Natural killer cell treated with Interleukin-12 subunit alpha and Interleukin-12 subunit beta and Interleukin-15 and Interleukin-18, amount 100 ng/mL, for 72 hours (primary cell): ENCODE data around the gene COL21A1. TPM values are rescaled to one million over a fixed set of nuclear protein-coding genes. Genes with fewer than 3 reads are reported as not detected.
"Not testable (repeated sequence)": the region's sequence is repeated elsewhere in the genome, so short reads cannot be mapped to it uniquely, and the experiment has no call there.

ENCODE experiments used
- ATAC-seq, 2 donors: fragments of 150-1000 bp; cut with Tn5 transposase in 1 of 2; sonication (Bioruptor Pico), chemical (Tn5 transposase) in 1 of 2; 2 replicates each; pipeline ENCODE4 v1.10.0; 2021
- DNase-seq: peaks from one replicate; pipeline ENCODE4 v3.0.0; 2022; ENCODE audit warnings: low spot score
- H3K27ac Mint-ChIP-seq, 2 donors: 1 replicate in 1 of 2; 2 replicates in 1 of 2; pipeline ENCODE4 v1.8.0; 2022; ENCODE audit warnings: mixed read lengths in 2 of 2, mild to moderate bottlenecking in 1 of 2, moderate library complexity in 1 of 2
- H3K27me3 Mint-ChIP-seq, 2 donors: 1 replicate in 1 of 2; 2 replicates in 1 of 2; pipeline ENCODE4 v1.8.0; 2022; ENCODE audit warnings: mixed read lengths in 2 of 2
- H3K36me3 Mint-ChIP-seq: one replicate; pipeline ENCODE4 v1.8.0; 2022; ENCODE audit warnings: mixed read lengths
- H3K4me1 Mint-ChIP-seq, 2 donors: 1 replicate in 1 of 2; 2 replicates in 1 of 2; pipeline ENCODE4 v1.8.0; 2022; ENCODE audit warnings: low read depth in 2 of 2, mixed read lengths in 2 of 2, mild to moderate bottlenecking in 1 of 2
- H3K4me3 Mint-ChIP-seq: one replicate; pipeline ENCODE4 v1.8.0; 2022; ENCODE audit warnings: mixed read lengths
- H3K9me3 Mint-ChIP-seq: 2 replicates; pipeline ENCODE4 v1.8.0; 2022; ENCODE audit warnings: mixed read lengths
- total RNA-seq, 2 donors: library from RNA; stranded (reverse); gene quantifications; one replicate each; pipeline ENCODE4 v1.2.3, GENCODE V29; 2022

COL21A1 gene
- total RNA-seq, 2 donors from 2014 or later = not detected

DNA sequence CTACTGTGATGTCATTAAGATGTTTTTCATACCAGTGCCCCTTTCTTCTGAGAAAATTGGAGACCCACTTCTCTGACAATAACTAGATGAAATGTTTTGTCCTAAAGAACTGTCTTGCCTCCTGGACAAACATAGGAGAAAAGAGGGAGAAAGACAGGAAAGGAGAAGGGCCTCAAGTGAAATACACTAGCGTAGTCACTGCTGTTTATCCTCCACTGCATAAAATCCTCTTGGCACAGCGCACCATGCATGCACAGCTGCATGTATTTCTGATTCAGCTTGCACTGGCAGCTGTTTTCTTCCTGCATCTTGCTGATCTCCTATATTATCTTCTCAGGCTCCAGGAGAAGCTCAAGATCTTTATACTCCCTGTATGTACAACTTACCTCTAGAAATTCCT lies 214.0 kb downstream of the COL21A1 start:
- Mint-ChIP-seq H3K27me3 (no peaks in the 10 kb centered on the region), H3K36me3 (peaks cover 5% of the 10 kb centered on the region), H3K9me3 (peaks cover 13% of the 10 kb centered on the region), H3K4me3 (no peak overlapping the region), H3K4me1 (no peaks in the 10 kb centered on the region), H3K27ac (no peak overlapping the region)
- no peak for ATAC-seq
- DNase-seq = no peak

DNA sequence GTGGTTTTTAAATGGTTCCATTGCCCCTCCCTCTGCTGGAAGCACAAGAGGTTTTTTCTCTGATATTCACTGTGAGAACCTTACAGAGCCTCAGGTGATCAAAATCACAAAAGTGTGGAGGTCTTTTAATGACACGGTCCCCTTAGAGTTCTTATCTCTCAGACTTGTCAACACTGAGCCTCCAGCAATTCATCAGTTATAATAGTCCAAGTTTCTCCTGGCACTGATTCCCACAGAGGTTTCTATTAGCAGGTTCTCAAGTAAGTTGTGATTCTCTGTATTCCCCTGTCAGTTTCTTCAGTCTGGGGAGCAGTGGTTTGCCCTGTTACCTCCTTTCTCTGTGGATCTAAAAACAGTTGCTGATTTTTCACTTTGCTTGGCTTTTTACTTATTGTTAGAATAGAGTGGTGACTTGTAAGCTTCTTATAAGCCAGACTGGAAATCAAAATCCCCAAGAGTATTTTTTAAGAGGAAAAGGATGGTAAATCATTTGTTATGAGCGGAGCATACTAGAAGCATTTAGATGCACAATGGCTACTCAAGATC lies 214.6 kb downstream of the COL21A1 start:
- ATAC-seq (no peak), DNase-seq (no peak)
- no peaks in the 10 kb centered on the region for H3K27me3 Mint-ChIP-seq
- peaks cover 9% of the 10 kb centered on the region for H3K9me3 Mint-ChIP-seq
- no peaks in the 10 kb centered on the region for H3K4me1 Mint-ChIP-seq
- H3K36me3 Mint-ChIP-seq = no peaks in the 10 kb centered on the region
- H3K27ac Mint-ChIP-seq = no peak overlapping the region
- no peak overlapping the region for H3K4me3 Mint-ChIP-seq

DNA sequence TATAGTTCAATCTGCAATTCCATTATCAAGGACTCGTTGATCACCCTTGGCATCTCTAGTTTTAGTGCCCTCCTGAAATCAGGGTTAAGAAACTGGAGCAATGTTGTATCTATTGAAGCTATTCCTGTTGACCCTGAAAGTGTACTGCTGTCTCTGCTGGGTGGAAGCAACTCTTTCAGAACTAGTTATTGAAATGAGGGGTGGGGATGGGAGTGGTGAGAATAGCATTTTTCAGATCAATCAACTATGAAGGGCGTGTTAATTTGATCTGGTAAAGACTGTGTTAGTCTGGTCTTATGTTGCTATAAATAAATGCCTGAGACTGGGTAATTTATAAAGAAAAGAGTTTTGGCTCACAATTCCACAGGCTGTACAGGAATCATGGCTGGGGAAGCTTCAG lies 219.5 kb downstream of the COL21A1 start:
- ATAC-seq = no peak
- no peaks in the 10 kb centered on the region for H3K27me3 Mint-ChIP-seq

GRCh38 chr6:56026455-56027180 lies 220.8 kb downstream of the COL21A1 start:
- Mint-ChIP-seq H3K4me3 (no peak overlapping the region), H3K9me3 (peaks cover 6% of the 10 kb centered on the region), H3K27me3 (no peaks in the 10 kb centered on the region), H3K27ac (no peak overlapping the region), H3K36me3 (no peaks in the 10 kb centered on the region), H3K4me1 (no peaks in the 10 kb centered on the region)
- DNase-seq = no peak
- ATAC-seq = no peak

More for the DNA sequence above, 219.5 kb downstream of the COL21A1 start:
- Mint-ChIP-seq H3K4me1 (no peaks in the 10 kb centered on the region), H3K4me3 (no peak overlapping the region), H3K27ac (no peak overlapping the region), H3K9me3 (peaks cover 9% of the 10 kb centered on the region), H3K36me3 (no peaks in the 10 kb centered on the region)
- no peak for DNase-seq

- Mint-ChIP-seq H3K36me3 (no peaks in the 10 kb centered on the region), H3K27ac (no peak overlapping the region), H3K9me3 (peaks cover 3% of the 10 kb centered on the region), H3K4me3 (no peak overlapping the region), H3K4me1 (no peaks in the 10 kb centered on the region), H3K27me3 (no peaks in the 10 kb centered on the region)
- no peak for ATAC-seq
- DNase-seq = no peak
Measured at GRCh38 chr6:56025795-56026194, 221.6 kb downstream of the COL21A1 start.

GRCh38 chr6:56024931-56025330 lies 222.4 kb downstream of the COL21A1 start:
- Mint-ChIP-seq H3K9me3 (peaks cover 3% of the 10 kb centered on the region), H3K36me3 (no peaks in the 10 kb centered on the region), H3K4me3 (no peak overlapping the region), H3K4me1 (no peaks in the 10 kb centered on the region), H3K27ac (no peak overlapping the region), H3K27me3 (no peaks in the 10 kb centered on the region)
- ATAC-seq (no peak), DNase-seq (no peak)

- no peak overlapping the region for H3K4me3 Mint-ChIP-seq
- no peaks in the 10 kb centered on the region for H3K27me3 Mint-ChIP-seq
- peaks cover 3% of the 10 kb centered on the region for H3K9me3 Mint-ChIP-seq
- H3K36me3 Mint-ChIP-seq = no peaks in the 10 kb centered on the region
- H3K4me1 Mint-ChIP-seq = no peaks in the 10 kb centered on the region
- ATAC-seq (no peak), DNase-seq (no peak)
- no peak overlapping the region for H3K27ac Mint-ChIP-seq
Measured at GRCh38 chr6:56023829-56024228, 223.6 kb downstream of the COL21A1 start.

DNA sequence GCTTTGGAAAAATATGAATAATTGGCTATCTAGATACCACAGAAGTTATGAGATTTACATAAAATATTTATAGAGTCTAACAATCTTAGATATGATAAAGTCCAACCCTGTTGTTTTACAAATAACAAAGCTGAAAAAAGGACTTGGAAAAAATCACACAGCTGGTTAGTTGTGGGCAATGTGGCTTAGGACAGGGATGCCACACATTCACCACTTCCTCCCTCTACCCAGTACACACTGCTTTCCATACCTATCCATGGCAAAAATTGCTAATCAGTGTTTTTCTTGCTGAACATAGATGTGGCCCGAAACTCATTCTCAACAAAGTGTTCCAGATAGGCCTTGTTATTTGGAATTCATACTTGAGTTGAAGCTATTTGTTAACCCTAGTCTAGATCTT lies 224.7 kb downstream of the COL21A1 start:
- Mint-ChIP-seq H3K27ac (no peak overlapping the region), H3K4me1 (no peaks in the 10 kb centered on the region), H3K36me3 (no peaks in the 10 kb centered on the region), H3K9me3 (peaks cover 3% of the 10 kb centered on the region), H3K4me3 (no peak overlapping the region), H3K27me3 (no peaks in the 10 kb centered on the region)
- ATAC-seq (no peak), DNase-seq (no peak)

DNA sequence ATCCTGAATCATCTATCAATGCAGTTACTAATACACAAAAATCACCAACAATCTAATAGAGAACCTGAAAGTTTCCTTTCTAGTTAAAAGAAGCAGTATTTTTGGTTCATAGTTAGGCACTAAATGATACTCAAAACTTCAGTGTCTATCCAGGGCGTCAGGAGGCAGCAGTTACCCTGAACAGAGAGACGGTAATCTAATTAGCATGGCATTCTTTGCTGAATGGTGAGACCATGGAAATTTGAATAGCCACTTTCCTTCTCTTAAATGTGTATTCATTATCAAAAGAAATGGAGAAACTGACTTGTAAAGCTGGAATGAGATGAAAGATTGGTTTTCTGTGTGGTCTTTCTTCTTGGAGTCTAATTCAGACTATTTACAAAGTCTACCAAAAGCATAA lies 225.4 kb downstream of the COL21A1 start:
- Mint-ChIP-seq H3K4me3 (no peak overlapping the region), H3K27me3 (no peaks in the 10 kb centered on the region), H3K4me1 (no peaks in the 10 kb centered on the region), H3K9me3 (peaks cover 1% of the 10 kb centered on the region), H3K36me3 (no peaks in the 10 kb centered on the region), H3K27ac (no peak overlapping the region)
- DNase-seq (no peak), ATAC-seq (no peak)

DNA sequence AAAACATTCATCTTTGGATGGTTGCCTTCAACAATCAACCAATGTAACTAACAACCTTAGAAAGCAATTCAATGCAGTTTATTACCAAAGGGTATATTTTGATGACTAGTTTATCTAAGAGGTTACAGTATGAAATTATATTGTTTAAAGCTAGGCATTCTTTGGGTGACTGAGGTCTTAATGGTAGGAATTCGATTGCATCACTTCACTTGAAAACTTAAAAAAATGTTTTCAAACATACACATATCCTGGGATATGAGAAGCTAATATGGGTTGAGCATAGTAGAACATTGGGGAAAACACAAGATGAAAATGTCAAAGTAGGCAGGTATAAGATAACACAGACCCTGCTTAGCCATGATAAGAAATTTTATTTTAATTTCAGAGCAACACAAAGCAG lies 227.4 kb downstream of the COL21A1 start:
- Mint-ChIP-seq H3K4me1 (no peaks in the 10 kb centered on the region), H3K27ac (no peak overlapping the region), H3K9me3 (peaks cover 6% of the 10 kb centered on the region), H3K4me3 (no peak overlapping the region), H3K27me3 (no peaks in the 10 kb centered on the region), H3K36me3 (peaks cover 3% of the 10 kb centered on the region)
- ATAC-seq (no peak), DNase-seq (no peak)

DNA sequence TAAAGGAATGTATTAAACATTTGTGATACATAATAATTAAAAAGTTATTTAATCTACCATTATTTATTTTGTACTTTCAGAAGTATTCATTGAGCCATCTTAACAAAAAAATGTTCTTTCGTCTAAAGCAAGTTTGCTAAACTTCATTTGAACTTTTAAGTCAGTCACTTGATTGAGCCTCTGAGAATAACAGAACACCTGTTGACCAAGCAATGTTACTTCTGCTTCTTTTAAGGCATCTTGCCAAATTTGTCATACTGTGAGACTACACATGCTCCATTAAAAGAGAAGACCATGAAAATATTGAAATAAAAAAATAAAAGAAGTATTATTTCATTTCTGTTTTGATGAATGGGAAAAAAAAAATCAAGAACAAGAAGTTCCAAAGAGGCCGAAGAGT lies 230.2 kb downstream of the COL21A1 start:
- DNase-seq (no peak), ATAC-seq (no peak)
- Mint-ChIP-seq H3K36me3 (peaks cover 5% of the 10 kb centered on the region), H3K4me1 (no peaks in the 10 kb centered on the region), H3K9me3 (peaks cover 10% of the 10 kb centered on the region), H3K27me3 (no peaks in the 10 kb centered on the region), H3K4me3 (no peak overlapping the region), H3K27ac (no peak overlapping the region)

DNA sequence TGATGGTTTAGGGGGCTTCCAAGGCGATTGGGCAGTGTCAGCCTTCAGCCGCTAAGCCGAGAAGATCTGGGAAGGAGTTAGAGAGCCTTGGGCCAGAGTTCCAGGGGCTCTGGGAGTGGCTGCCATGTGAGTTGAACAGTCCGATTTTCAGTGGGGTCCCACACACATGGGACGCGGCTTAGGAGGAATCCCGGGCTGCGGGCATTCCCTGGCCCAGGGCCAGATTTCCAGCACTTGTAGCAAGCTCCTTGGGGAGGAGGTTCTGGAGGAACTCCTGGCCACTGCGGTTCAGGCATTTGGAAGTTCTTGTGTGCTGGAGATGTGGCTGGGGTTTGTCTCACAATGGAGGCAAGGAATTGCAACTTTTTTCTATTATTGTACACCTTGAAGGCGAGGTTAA lies 233.3 kb downstream of the COL21A1 start:
- not testable (repeated sequence) for H3K27ac Mint-ChIP-seq, DNase-seq, H3K4me1 Mint-ChIP-seq, ATAC-seq, H3K27me3 Mint-ChIP-seq, H3K36me3 Mint-ChIP-seq, H3K4me3 Mint-ChIP-seq, H3K9me3 Mint-ChIP-seq

DNA sequence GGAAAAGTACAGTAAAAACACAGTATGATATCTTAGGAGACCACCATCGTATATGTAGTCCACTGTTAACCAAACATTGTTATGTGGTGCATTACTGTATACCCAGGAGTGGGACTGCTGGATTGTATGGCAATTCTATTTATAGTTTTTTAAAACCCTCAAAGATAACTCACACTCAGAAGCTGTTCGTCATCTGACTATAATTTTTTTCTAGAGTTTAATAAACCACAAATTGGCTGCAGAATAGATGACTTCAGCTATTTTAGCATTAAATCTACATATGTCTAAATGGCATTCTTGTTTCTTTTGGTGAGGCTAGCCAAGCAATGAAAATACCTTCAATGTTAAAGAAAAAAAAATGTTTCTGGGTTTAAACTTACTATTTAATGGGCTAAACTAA lies 237.7 kb downstream of the COL21A1 start:
- no peak for DNase-seq
- Mint-ChIP-seq H3K4me1 (no peaks in the 10 kb centered on the region), H3K27me3 (no peaks in the 10 kb centered on the region), H3K27ac (no peak overlapping the region), H3K36me3 (no peaks in the 10 kb centered on the region), H3K4me3 (no peak overlapping the region), H3K9me3 (peaks cover under 1% of the 10 kb centered on the region)
- ATAC-seq = no peak
